Cardiac fibroblast (primary cell): ENCODE results near the gene MTREX.

ENCODE experiments used
- DNase-seq, 2 donors: peaks; one replicate each; pipeline versions ENCODE4 v3.0.0 to v3.0.0-alpha.2; 2010; ENCODE audit warnings: low read depth in 2 of 2
- H3K4me3 ChIP-seq, 2 donors: replicated peaks in 1 of 2; 1 replicate in 1 of 2; 2 replicates in 1 of 2; pipeline ENCODE4 v1.5.1; 2011; ENCODE audit warnings: low read depth in 2 of 2, low read length in 2 of 2, mild to moderate bottlenecking in 2 of 2, moderate library complexity in 1 of 2
- CTCF ChIP-seq: IDR thresholded peaks from one replicate; pipeline ENCODE4 v1.5.1; 2011; ENCODE audit warnings: low read depth, mild to moderate bottlenecking, low read length, inconsistent platforms

Gene MTREX

GRCh38 chr5:55385227-55385626 is 77.4 kb downstream of the MTREX start:
- no peak for DNase-seq
- no peak for TF ChIP-seq CTCF
- no peak overlapping the region for H3K4me3 ChIP-seq

- no peak overlapping the region for H3K4me3 ChIP-seq
- TF ChIP-seq CTCF: no peak
- DNase-seq: no peak
These were observed 78.1 kb downstream of the MTREX start for GRCh38 chr5:55385846-55386245.

- no peak overlapping the region for H3K4me3 ChIP-seq
- DNase-seq: no peak
- no peak for TF ChIP-seq CTCF
These were observed 78.6 kb downstream of the MTREX start for GRCh38 chr5:55386356-55386755.

GRCh38 chr5:55387865-55388264 is 80.1 kb downstream of the MTREX start:
- H3K4me3 ChIP-seq: no peak overlapping the region
- TF ChIP-seq CTCF: no peak
- no peak for DNase-seq

GRCh38 chr5:55391707-55392106 is 83.9 kb downstream of the MTREX start:
- no peak for DNase-seq
- no peak for TF ChIP-seq CTCF
- no peak overlapping the region for H3K4me3 ChIP-seq

- DNase-seq: no peak
These were observed 84.9 kb downstream of the MTREX start for GRCh38 chr5:55392669-55393068.

More at GRCh38 chr5:55392669-55393068, 84.9 kb downstream of the MTREX start:
- no peak overlapping the region for H3K4me3 ChIP-seq
- TF ChIP-seq CTCF: no peak
